Measurements from ENCODE around the gene C19orf47. TPM values are rescaled to one million over a fixed set of nuclear protein-coding genes. Genes with fewer than 3 reads are reported as not detected.

The C19orf47 gene
- total and polyA plus RNA-seq, 2 experiments from 2014 or later = 6.2 to 11.2 TPM

DNA sequence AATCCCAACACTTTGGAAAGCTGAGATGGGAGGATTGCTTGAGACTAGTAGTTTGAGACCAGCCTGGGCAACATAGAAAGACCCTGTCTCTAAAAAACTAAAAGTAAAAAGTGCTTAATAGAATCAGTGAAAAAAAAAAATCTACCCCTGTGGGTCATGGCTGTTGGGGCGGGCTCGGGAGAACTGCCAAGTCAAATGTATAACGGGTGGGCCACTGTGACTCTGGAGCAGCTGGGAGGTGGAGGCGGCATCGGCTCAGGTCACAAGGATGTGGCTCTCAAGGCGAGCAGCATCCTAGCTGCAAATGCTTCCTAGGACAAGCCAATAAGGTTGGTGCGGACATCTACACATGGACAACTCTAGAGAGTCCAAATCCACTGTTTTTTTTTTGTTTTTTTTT is 30.9 kb downstream of the C19orf47 start:
- WGBS, 2 experiments (ENCODE audit: low coverage in 1 of 2, low lambda C conversion rate in 2 of 2, missing lambda C conversion rate in 2 of 2) = 75% methylated on average over 7 of the region's 7 CpGs
- H2AFZ ChIP-seq = no peak overlapping the region
- H3F3A ChIP-seq (ENCODE audit: insufficient read depth) = no peaks in the 10 kb centered on the region
- no peaks in the 10 kb centered on the region for H3K27me3 ChIP-seq (replicated peaks; ENCODE audit: insufficient read depth)
- in situ Hi-C loops (cut with MboI) = no loop called here
- H4K20me1 ChIP-seq (ENCODE audit: insufficient read depth) = no peaks in the 10 kb centered on the region
- H3K4me1 ChIP-seq (ENCODE audit: insufficient read depth) = no peaks in the 10 kb centered on the region
- H3K27ac ChIP-seq = no peak overlapping the region
- DNase-seq = no peak
- no peak for TF ChIP-seq EZH2 (IDR thresholded peaks at IDR 0.05; ENCODE audit: insufficient read depth, poor library complexity, severe bottlenecking)
- TF ChIP-seq EZH2phosphoT487 (IDR thresholded peaks at IDR 0.05; ENCODE audit: insufficient read depth, low read depth) = no peak
- no peaks in the 10 kb centered on the region for H3K79me2 ChIP-seq (ENCODE audit: insufficient read depth)
- H3K9ac ChIP-seq = no peak overlapping the region
- H3K4me2 ChIP-seq (ENCODE audit: unreplicated experiment) = no peak overlapping the region
- H3K9me3 ChIP-seq (ENCODE audit: low read depth) = no peaks in the 10 kb centered on the region
- H3K36me3 ChIP-seq (ENCODE audit: low read depth) = peaks cover 3% of the 10 kb centered on the region; the same call in 1 of the 2 replicates
- H3K9me2 ChIP-seq (ENCODE audit: insufficient read depth) = no peaks in the 10 kb centered on the region
- no peak overlapping the region for H3K4me3 ChIP-seq

DNA sequence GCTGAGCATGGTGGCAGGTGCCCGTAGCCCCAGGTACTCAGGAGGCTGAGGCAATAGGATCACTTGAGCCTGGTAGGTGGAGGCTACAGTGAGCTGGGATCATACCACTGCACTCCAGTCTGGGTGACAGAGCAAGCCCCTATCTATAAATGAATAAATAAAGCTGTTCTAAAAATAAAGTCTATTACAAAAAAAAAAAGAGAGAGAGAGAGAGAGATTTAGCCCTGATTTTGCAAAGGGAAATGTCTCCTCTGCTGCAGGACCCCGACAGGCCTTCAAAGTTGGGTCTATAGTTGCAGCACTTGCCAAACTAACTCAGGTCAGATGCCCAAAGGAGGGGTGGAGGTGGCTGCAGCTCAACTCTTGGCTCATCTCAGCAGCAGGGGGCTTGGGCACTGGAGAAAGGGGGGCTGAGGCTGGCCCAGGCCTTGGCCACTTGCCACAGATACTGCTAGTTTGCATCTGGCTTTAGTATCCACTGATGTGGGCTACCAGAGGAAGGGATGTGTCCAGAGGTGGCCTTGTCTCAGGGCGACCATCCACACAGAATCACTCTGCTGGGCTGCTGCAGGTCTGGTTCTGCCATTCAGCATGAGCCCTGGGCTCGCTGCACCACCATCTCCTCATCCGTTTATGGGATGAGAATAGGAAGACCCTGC is 32.3 kb downstream of the C19orf47 start:
- TF ChIP-seq EZH2phosphoT487 (IDR thresholded peaks at IDR 0.05; ENCODE audit: insufficient read depth, low read depth) (no peak), EZH2 (IDR thresholded peaks at IDR 0.05; ENCODE audit: insufficient read depth, poor library complexity, severe bottlenecking) (no peak)
- Histone ChIP-seq H3K9me3 (ENCODE audit: low read depth) (no peaks in the 10 kb centered on the region), H4K20me1 (ENCODE audit: insufficient read depth) (no peaks in the 10 kb centered on the region), H3K27ac (no peak overlapping the region), H3K4me3 (no peak overlapping the region), H3K27me3 (replicated peaks; ENCODE audit: insufficient read depth) (no peaks in the 10 kb centered on the region), H2AFZ (no peak overlapping the region), H3F3A (ENCODE audit: insufficient read depth) (no peaks in the 10 kb centered on the region), H3K36me3 (ENCODE audit: low read depth) (peaks cover under 1% of the 10 kb centered on the region; the same call in 1 of the 2 replicates), H3K4me2 (ENCODE audit: unreplicated experiment) (no peak overlapping the region), H3K4me1 (ENCODE audit: insufficient read depth) (no peaks in the 10 kb centered on the region), H3K9ac (no peak overlapping the region), H3K79me2 (ENCODE audit: insufficient read depth) (no peaks in the 10 kb centered on the region), H3K9me2 (ENCODE audit: insufficient read depth) (no peaks in the 10 kb centered on the region)
- in situ Hi-C loops (cut with MboI) = no loop called here
- 88 to 90% methylated on average over 5 of the region's 5 CpGs for WGBS, 2 experiments (ENCODE audit: low coverage in 1 of 2, low lambda C conversion rate in 2 of 2, missing lambda C conversion rate in 2 of 2)
- no peak for DNase-seq

DNA sequence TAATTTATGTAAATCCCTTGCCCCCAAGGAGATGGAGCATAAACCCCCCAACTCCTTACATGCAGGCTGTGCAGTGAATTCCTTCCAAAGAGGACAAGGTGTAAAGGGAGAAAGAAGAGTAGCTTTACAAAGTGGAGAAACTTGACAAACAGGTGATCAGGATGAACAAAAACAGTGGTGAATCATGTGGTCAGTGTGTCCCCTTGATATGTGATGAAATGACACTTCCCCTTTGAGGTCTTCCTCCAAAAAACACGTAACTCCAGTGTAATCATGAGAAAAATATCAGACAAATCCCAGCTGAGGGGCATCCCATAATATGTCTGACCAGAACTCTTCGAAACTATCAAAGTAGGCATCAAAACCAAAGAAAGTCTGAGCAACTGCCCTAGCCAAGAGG is 33.5 kb downstream of the C19orf47 start:
- Histone ChIP-seq H3K9ac (no peak overlapping the region), H3K36me3 (ENCODE audit: low read depth) (no peaks in the 10 kb centered on the region), H2AFZ (no peak overlapping the region), H3F3A (ENCODE audit: insufficient read depth) (no peaks in the 10 kb centered on the region), H3K9me3 (ENCODE audit: low read depth) (no peaks in the 10 kb centered on the region), H4K20me1 (ENCODE audit: insufficient read depth) (no peaks in the 10 kb centered on the region), H3K27ac (no peak overlapping the region), H3K4me3 (no peak overlapping the region), H3K27me3 (replicated peaks; ENCODE audit: insufficient read depth) (no peaks in the 10 kb centered on the region), H3K4me1 (ENCODE audit: insufficient read depth) (no peaks in the 10 kb centered on the region), H3K79me2 (ENCODE audit: insufficient read depth) (no peaks in the 10 kb centered on the region), H3K9me2 (ENCODE audit: insufficient read depth) (no peaks in the 10 kb centered on the region), H3K4me2 (ENCODE audit: unreplicated experiment) (no peak overlapping the region)
- WGBS, 2 experiments (ENCODE audit: low coverage in 1 of 2, low lambda C conversion rate in 2 of 2, missing lambda C conversion rate in 2 of 2) = 83% methylated on average over 2 of the region's 2 CpGs
- in situ Hi-C loops (cut with MboI) = no loop called here
- DNase-seq = no peak
- TF ChIP-seq EZH2phosphoT487 (IDR thresholded peaks at IDR 0.05; ENCODE audit: insufficient read depth, low read depth) (no peak), EZH2 (IDR thresholded peaks at IDR 0.05; ENCODE audit: insufficient read depth, poor library complexity, severe bottlenecking) (no peak)

DNA sequence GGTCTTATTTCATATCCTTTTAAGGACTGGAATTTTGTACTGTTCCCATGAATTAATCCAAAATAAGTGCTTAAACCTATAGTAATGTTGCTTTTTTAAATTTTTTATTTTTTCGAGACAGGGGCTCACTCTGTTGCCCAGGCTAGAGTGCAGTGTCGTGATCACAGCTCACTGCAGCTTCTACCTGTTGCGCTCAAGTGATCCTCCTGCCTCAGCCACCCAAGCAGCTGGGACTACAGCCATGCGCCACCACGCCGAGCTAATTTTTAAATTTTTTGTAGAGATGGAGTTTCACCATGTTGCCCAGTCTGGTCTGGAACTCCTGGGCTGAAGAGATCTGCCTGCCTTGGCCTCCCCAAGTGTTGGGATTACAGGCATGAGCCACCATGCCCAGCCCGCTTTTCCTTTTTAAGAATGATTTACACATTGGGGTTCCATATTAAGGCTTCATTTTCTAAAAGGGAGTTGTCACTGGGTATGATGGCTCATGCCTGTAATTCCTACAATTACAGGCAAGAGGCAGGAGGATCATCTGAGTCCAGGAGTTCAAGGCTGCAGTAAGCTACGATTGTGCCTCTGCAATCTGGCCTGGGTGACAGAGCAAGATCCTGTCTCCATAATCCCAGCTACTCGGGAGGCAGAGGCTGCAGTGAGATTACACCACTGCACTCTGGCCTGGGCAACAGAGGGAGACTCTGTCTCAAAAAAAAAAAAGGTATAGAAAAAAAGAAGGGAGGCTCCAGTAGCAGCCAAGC is 34.8 kb downstream of the C19orf47 start:
- H3K9ac ChIP-seq = no peak overlapping the region
- no peak for DNase-seq
- H4K20me1 ChIP-seq (ENCODE audit: insufficient read depth) = no peaks in the 10 kb centered on the region
- no peaks in the 10 kb centered on the region for H3K79me2 ChIP-seq (ENCODE audit: insufficient read depth)
- H3K27ac ChIP-seq = no peak overlapping the region
- no peak overlapping the region for H2AFZ ChIP-seq
- no peaks in the 10 kb centered on the region for H3K4me1 ChIP-seq (ENCODE audit: insufficient read depth)
- H3K27me3 ChIP-seq (replicated peaks; ENCODE audit: insufficient read depth) = no peaks in the 10 kb centered on the region
- in situ Hi-C loops (cut with MboI) = no loop called here
- no peak overlapping the region for H3K4me2 ChIP-seq (ENCODE audit: unreplicated experiment)
- no peaks in the 10 kb centered on the region for H3K36me3 ChIP-seq (ENCODE audit: low read depth)
- 90 to 95% methylated on average over 9 of the region's 9 CpGs for WGBS, 2 experiments (ENCODE audit: low coverage in 1 of 2, low lambda C conversion rate in 2 of 2, missing lambda C conversion rate in 2 of 2)
- no peaks in the 10 kb centered on the region for H3K9me2 ChIP-seq (ENCODE audit: insufficient read depth)
- TF ChIP-seq EZH2 (IDR thresholded peaks at IDR 0.05; ENCODE audit: insufficient read depth, poor library complexity, severe bottlenecking) (no peak), EZH2phosphoT487 (IDR thresholded peaks at IDR 0.05; ENCODE audit: insufficient read depth, low read depth) (no peak)
- H3F3A ChIP-seq (ENCODE audit: insufficient read depth) = no peaks in the 10 kb centered on the region
- H3K4me3 ChIP-seq = no peak overlapping the region
- no peaks in the 10 kb centered on the region for H3K9me3 ChIP-seq (ENCODE audit: low read depth)
